Mesenchymal stem cell (in vitro differentiated cells and primary cell): ENCODE results near the gene EXTL1. TPM values are rescaled to one million over a fixed set of nuclear protein-coding genes. Genes with fewer than 3 reads are reported as not detected.

Experiments
- DNase-seq: peaks from one replicate; pipeline ENCODE4 v3.0.0-alpha.2; 2013
- H2AFZ ChIP-seq: one replicate; pipeline ENCODE4 v1.6.1; 2013; ENCODE audit warnings: low read depth, mild to moderate bottlenecking, control low read depth, inconsistent platforms, low read length, moderate library complexity
- H2AK5ac ChIP-seq: 2 replicates; pipeline ENCODE4 v1.6.1; 2013; ENCODE audit warnings: low read length, moderate library complexity, mild to moderate bottlenecking, inconsistent platforms; ENCODE audit not compliant: severe bottlenecking
- H2BK120ac ChIP-seq: one replicate; pipeline ENCODE4 v1.6.1; 2013; ENCODE audit warnings: low read depth, mild to moderate bottlenecking, inconsistent platforms, low read length, moderate library complexity
- H2BK12ac ChIP-seq, 2 experiments: one replicate each; pipeline ENCODE4 v1.6.1; 2013; ENCODE audit warnings: inconsistent platforms in 2 of 2, low read length in 2 of 2, mild to moderate bottlenecking in 2 of 2, moderate library complexity in 2 of 2, control low read depth in 1 of 2
- H2BK15ac ChIP-seq: one replicate; pipeline ENCODE4 v1.6.1; 2013; ENCODE audit warnings: mild to moderate bottlenecking, low read depth, inconsistent platforms; ENCODE audit not compliant: poor library complexity, severe bottlenecking
- H2BK5ac ChIP-seq: 2 replicates; pipeline ENCODE4 v1.6.1; 2013; ENCODE audit warnings: low read depth, mild to moderate bottlenecking, low read length, control low read depth, inconsistent platforms; ENCODE audit not compliant: poor library complexity, severe bottlenecking
- H3K14ac ChIP-seq, 2 experiments: one replicate each; pipeline ENCODE4 v1.6.1; 2013; ENCODE audit warnings: inconsistent platforms in 2 of 2, low read length in 2 of 2, control low read depth in 1 of 2, mild to moderate bottlenecking in 1 of 2, moderate library complexity in 1 of 2
- H3K18ac ChIP-seq, 2 experiments: one replicate each; pipeline ENCODE4 v1.6.1; 2013; ENCODE audit warnings: inconsistent platforms in 2 of 2, low read length in 2 of 2, control low read depth in 1 of 2, low read depth in 1 of 2, mild to moderate bottlenecking in 1 of 2
- H3K23ac ChIP-seq, 2 experiments: one replicate each; pipeline ENCODE4 v1.6.1; 2013; ENCODE audit warnings: inconsistent platforms in 2 of 2, low read length in 2 of 2, mild to moderate bottlenecking in 2 of 2, moderate library complexity in 2 of 2, control low read depth in 1 of 2
- H3K27ac ChIP-seq: 2 replicates; pipeline ENCODE4 v1.5.1; 2013; ENCODE audit warnings: mild to moderate bottlenecking, moderate library complexity, low read length, control low read depth, inconsistent platforms; ENCODE audit not compliant: poor library complexity, severe bottlenecking
- H3K27me3 ChIP-seq, 2 experiments: 2 replicates each; pipeline versions ENCODE4 v1.6.1 to v1.7.0; 2013; ENCODE audit warnings: low read length in 2 of 2, mild to moderate bottlenecking in 2 of 2, moderate library complexity in 2 of 2, control low read depth in 1 of 2, inconsistent platforms in 1 of 2; ENCODE audit not compliant: control insufficient read depth in 1 of 2, insufficient read depth in 1 of 2
- H3K36me3 ChIP-seq, 2 experiments: 2 replicates each; pipeline versions ENCODE4 v1.6.1 to v1.7.0; 2013; ENCODE audit warnings: low read length in 2 of 2, control low read depth in 1 of 2, inconsistent platforms in 1 of 2, low read depth in 1 of 2, mild to moderate bottlenecking in 1 of 2; ENCODE audit not compliant: insufficient read depth in 2 of 2, control insufficient read depth in 1 of 2
- H3K4ac ChIP-seq, 2 experiments: one replicate each; pipeline ENCODE4 v1.6.1; 2013; ENCODE audit warnings: inconsistent platforms in 2 of 2, low read length in 2 of 2, mild to moderate bottlenecking in 2 of 2, moderate library complexity in 2 of 2, control low read depth in 1 of 2, low read depth in 1 of 2
- H3K4me1 ChIP-seq: 2 replicates; pipeline ENCODE4 v1.6.1; 2013; ENCODE audit warnings: low read depth, low read length, control low read depth; ENCODE audit not compliant: control insufficient read depth, insufficient read depth
- H3K4me2 ChIP-seq: 2 replicates; pipeline ENCODE4 v1.6.1; 2013; ENCODE audit warnings: low read length, mild to moderate bottlenecking, inconsistent platforms; ENCODE audit not compliant: poor library complexity, severe bottlenecking
- H3K4me3 ChIP-seq, 2 experiments: 2 replicates each; pipeline versions ENCODE4 v1.5.1 to v1.7.0; 2013; ENCODE audit warnings: low read length in 2 of 2, mild to moderate bottlenecking in 2 of 2, control low read depth in 1 of 2, low read depth in 1 of 2; ENCODE audit not compliant: insufficient read depth in 1 of 2
- H3K79me1 ChIP-seq: replicated peaks from 2 replicates; pipeline ENCODE4 v1.6.1; 2013; ENCODE audit warnings: mild to moderate bottlenecking, control low read depth, low read length, inconsistent platforms; ENCODE audit not compliant: poor library complexity, severe bottlenecking
- H3K9ac ChIP-seq: 2 replicates; pipeline ENCODE4 v1.7.0; 2013; ENCODE audit warnings: mild to moderate bottlenecking, low read length, moderate library complexity
- H3K9me3 ChIP-seq: 2 replicates; pipeline ENCODE4 v1.7.0; 2013; ENCODE audit warnings: mild to moderate bottlenecking, low read length; ENCODE audit not compliant: control insufficient read depth
- H4K8ac ChIP-seq: one replicate; pipeline ENCODE4 v1.6.1; 2013; ENCODE audit warnings: inconsistent platforms, mild to moderate bottlenecking, low read length, moderate library complexity
- H4K91ac ChIP-seq: one replicate; pipeline ENCODE4 v1.6.1; 2013; ENCODE audit warnings: mild to moderate bottlenecking, low read length, inconsistent platforms
- WGBS: methylation state at CpG from one replicate; pipeline ENCODE4 v1.1.7; 2013; ENCODE audit warnings: mixed read lengths; 5-methylcytosine and 5-hydroxymethylcytosine counted together
- polyA plus RNA-seq, 2 experiments: library from polyadenylated mRNA; stranded (reverse); fragments of 200-250 nt; gene quantifications; one replicate each; pipeline ENCODE4 v1.2.3, GENCODE V29; 2013

Gene EXTL1, protein sequence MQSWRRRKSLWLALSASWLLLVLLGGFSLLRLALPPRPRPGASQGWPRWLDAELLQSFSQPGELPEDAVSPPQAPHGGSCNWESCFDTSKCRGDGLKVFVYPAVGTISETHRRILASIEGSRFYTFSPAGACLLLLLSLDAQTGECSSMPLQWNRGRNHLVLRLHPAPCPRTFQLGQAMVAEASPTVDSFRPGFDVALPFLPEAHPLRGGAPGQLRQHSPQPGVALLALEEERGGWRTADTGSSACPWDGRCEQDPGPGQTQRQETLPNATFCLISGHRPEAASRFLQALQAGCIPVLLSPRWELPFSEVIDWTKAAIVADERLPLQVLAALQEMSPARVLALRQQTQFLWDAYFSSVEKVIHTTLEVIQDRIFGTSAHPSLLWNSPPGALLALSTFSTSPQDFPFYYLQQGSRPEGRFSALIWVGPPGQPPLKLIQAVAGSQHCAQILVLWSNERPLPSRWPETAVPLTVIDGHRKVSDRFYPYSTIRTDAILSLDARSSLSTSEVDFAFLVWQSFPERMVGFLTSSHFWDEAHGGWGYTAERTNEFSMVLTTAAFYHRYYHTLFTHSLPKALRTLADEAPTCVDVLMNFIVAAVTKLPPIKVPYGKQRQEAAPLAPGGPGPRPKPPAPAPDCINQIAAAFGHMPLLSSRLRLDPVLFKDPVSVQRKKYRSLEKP
- 0.41 TPM for polyA plus RNA-seq (2013, experiment 1 of 2)
- 0.38 TPM for polyA plus RNA-seq (2013, experiment 2 of 2)

DNA sequence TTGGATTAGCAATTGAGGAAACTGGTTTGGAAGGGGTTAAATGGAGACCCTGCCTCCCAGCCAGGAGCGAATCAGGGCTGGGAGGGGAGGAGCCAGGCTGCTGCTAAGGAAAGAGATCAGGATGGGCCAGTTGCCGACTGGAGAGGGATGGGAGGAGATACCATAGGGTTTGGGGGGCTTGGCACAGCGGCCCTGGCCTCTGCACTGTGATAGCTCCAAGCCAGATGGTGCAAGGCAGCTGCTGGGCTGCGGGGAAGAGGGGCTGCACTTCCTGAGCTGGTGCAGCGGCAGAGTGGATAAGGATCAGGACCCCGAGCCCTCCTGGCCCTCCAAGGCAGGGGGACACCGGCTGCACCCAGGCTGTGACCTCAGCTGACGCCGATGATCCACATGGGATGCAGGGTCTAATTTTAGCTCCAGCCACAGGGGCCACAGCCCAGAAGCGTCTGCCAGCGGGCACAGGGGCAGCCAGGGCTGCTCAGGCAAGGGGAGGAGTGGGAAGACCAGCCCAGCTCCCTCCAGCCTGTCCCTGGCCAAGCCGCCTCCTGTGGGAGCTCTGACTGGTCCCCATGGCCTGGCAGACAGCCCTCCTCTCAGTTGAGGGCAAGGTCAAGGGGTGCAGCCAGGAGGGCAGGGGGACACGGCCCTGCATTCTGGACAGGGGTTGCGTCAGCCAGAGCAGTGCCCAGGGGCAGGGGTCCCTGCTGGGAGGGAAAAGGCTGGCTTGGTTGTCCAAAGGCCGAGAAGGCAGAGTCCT, at the start of gene EXTL1:
Gene EXTL1, plus strand, starts transcription at position 129 of the 757 bp plus-strand sequence. CDS start 872 bp downstream, outside the sequence.
- Histone ChIP-seq H4K91ac (peak within 1 kb of the TSS; percentile 89), H3K4me3 (peak within 1 kb of the TSS; percentile 51 to 67), H2BK12ac (peak within 1 kb of the TSS; percentile 28 to 87), H3K79me1 (peaks cover 6% of the 10 kb centered on the region), H3K36me3 (no peaks in the 10 kb centered on the region), H3K27me3 (peaks cover 0 to 13% of the 10 kb centered on the region in 2 experiments), H3K18ac (peak within 1 kb of the TSS; percentile 58 to 67), H2AK5ac (no peak within 1 kb of the TSS), H3K23ac (no peak within 1 kb of the TSS), H3K27ac (no peak within 1 kb of the TSS), H3K9ac (peak within 1 kb of the TSS; percentile 56), H2BK15ac (peak within 1 kb of the TSS; percentile 33), H2BK120ac (no peak within 1 kb of the TSS), H3K4me2 (peak within 1 kb of the TSS; percentile 81), H4K8ac (peak within 1 kb of the TSS; percentile 96), H3K9me3 (no peaks in the 10 kb centered on the region), H2BK5ac (no peak within 1 kb of the TSS), H3K4me1 (peaks cover 50% of the 10 kb centered on the region), H2AFZ (peak within 1 kb of the TSS; percentile 7), H3K14ac (peak within 1 kb of the TSS in 1 of 2 experiments; percentile 22), H3K4ac (peak within 1 kb of the TSS; percentile 4 to 79)
- 38% methylated on average over 15 of the region's 15 CpGs for WGBS
- DNase-seq: peak; percentile 46

DNA sequence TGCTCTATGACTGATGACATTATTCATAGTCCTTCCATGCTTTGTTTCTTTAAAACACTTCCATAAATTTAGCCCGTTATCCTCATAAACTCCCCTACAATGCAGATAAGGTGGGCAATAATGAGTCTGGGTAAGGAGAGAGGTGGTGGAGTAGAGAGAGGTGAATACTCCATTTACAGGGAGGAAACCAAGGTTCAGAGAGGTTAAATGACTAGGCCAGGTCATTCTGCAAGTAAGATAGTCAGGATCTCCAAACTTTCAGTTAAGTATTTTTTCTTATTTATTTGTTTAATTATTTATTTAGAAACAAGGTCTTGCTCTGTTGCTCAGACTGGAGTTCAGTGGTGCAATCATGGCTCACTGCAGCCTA, 49.8 kb upstream of the EXTL1 start:
- Histone ChIP-seq H3K18ac (no peak overlapping the region), H3K4me1 (no peaks in the 10 kb centered on the region)
- WGBS: no CpG with 5 or more reads among the region's 1 CpG

DNA sequence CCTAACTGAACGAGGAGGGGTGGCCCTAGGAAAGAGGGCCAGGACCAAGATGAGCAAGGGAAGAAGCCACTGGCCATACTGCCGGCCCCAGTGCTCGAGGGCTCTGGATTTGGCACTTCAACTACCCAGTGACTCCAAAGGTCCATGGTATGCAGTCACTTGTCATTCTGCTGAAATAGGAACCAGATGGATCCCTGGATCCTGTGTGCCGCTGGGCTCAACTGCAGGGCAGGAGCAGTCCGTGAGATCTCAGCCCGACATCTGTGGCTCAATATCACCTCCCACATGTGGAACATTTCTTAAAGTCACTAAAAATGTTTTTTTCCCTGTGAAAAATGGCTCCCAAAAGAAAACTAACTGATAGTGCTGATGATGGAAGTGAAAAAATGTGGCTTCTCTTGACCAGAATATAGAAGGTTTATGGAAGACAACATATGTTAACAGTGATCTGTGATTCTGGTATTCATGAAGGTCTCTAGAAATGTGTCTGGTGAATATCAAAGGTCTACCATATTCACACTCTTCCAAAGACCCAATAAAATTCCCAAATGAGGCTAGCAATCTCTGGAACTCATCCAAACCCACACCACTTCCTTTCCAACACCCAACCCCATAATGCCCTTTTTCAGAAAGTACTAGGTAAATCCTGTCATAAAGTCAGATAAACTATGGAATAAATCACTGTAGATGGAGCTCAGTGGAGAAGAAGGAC, 47.8 kb upstream of the EXTL1 start:
- no peak overlapping the region for H3K27ac ChIP-seq
- no peak overlapping the region for H3K9ac ChIP-seq
- no peak overlapping the region for H2AFZ ChIP-seq
- H2BK12ac ChIP-seq: no peak overlapping the region
- H3K4me2 ChIP-seq: no peak overlapping the region
- H2BK120ac ChIP-seq: no peak overlapping the region
- H3K14ac ChIP-seq: no peak overlapping the region
- H2BK15ac ChIP-seq: no peak overlapping the region
- H2BK5ac ChIP-seq: no peak overlapping the region
- no peak overlapping the region for H3K23ac ChIP-seq
- no peak for DNase-seq
- no peak overlapping the region for H4K91ac ChIP-seq
- peak overlapping the region; percentile 30 for H4K8ac ChIP-seq
- WGBS: 92% methylated on average over 3 of the region's 6 CpGs
- H3K36me3 ChIP-seq: peaks cover 26 to 78% of the 10 kb centered on the region in 2 experiments
- no peak overlapping the region for H3K18ac ChIP-seq
- H3K4me1 ChIP-seq: no peaks in the 10 kb centered on the region
- H2AK5ac ChIP-seq: no peak overlapping the region
- H3K4me3 ChIP-seq: no peak overlapping the region
- H3K4ac ChIP-seq: no peak overlapping the region
- H3K79me1 ChIP-seq: no peaks in the 10 kb centered on the region
- H3K9me3 ChIP-seq: no peaks in the 10 kb centered on the region
- H3K27me3 ChIP-seq: no peaks in the 10 kb centered on the region

More for the DNA sequence above, 49.8 kb upstream of the EXTL1 start:
- H2BK120ac ChIP-seq: no peak overlapping the region
- DNase-seq: no peak
- H2AFZ ChIP-seq: no peak overlapping the region
- no peak overlapping the region for H3K23ac ChIP-seq
- no peaks in the 10 kb centered on the region for H3K27me3 ChIP-seq
- H2BK15ac ChIP-seq: no peak overlapping the region
- no peak overlapping the region for H4K91ac ChIP-seq
- no peak overlapping the region for H4K8ac ChIP-seq
- no peak overlapping the region for H2BK5ac ChIP-seq
- peaks cover 30 to 79% of the 10 kb centered on the region in 2 experiments for H3K36me3 ChIP-seq
- no peak overlapping the region for H3K27ac ChIP-seq
- H3K4me3 ChIP-seq: no peak overlapping the region
- no peak overlapping the region for H3K14ac ChIP-seq
- H3K9me3 ChIP-seq: no peaks in the 10 kb centered on the region
- no peak overlapping the region for H3K4ac ChIP-seq
- H3K9ac ChIP-seq: no peak overlapping the region
- H2BK12ac ChIP-seq: no peak overlapping the region
- no peaks in the 10 kb centered on the region for H3K79me1 ChIP-seq
- no peak overlapping the region for H3K4me2 ChIP-seq
- H2AK5ac ChIP-seq: no peak overlapping the region
